Loucy (cell line): ENCODE results near the gene RPTOR.

Experiments
- H2AFZ ChIP-seq: fragments of 200-600 bp; sonication (generic); 2 replicates; pipeline ENCODE4 v1.6.0; 2016; ENCODE audit warnings: antibody characterized with exemption, mild to moderate bottlenecking, low read length, moderate library complexity
- H3F3A ChIP-seq: fragments of 200-600 bp; 2 replicates; pipeline ENCODE4 v1.6.0; 2016; ENCODE audit warnings: antibody characterized with exemption, low read depth, mild to moderate bottlenecking
- H3K27me3 ChIP-seq: fragments of 200-600 bp; sonication (generic); 2 replicates; pipeline ENCODE4 v1.6.1; 2014; ENCODE audit warnings: low read length, mild to moderate bottlenecking; ENCODE audit not compliant: insufficient read depth, poor library complexity, severe bottlenecking
- H3K36me3 ChIP-seq: fragments of 200-600 bp; sonication (generic); 2 replicates; pipeline ENCODE4 v1.6.1; 2016; ENCODE audit warnings: low read length; ENCODE audit not compliant: insufficient read depth
- H3K4me1 ChIP-seq: fragments of 200-600 bp; sonication (generic); 2 replicates; pipeline ENCODE4 v1.5.1; 2014; ENCODE audit warnings: low read length, mild to moderate bottlenecking; ENCODE audit not compliant: insufficient read depth, poor library complexity, severe bottlenecking
- H3K4me2 ChIP-seq: fragments of 200-600 bp; sonication (generic); 2 replicates; pipeline ENCODE4 v1.6.0; 2014; ENCODE audit warnings: antibody characterized with exemption, low read length, low read depth, mild to moderate bottlenecking; ENCODE audit not compliant: poor library complexity, severe bottlenecking
- H3K4me3 ChIP-seq: fragments of 200-600 bp; sonication (generic); 2 replicates; pipeline ENCODE4 v1.5.1; 2014; ENCODE audit warnings: low read length, mild to moderate bottlenecking, mixed read lengths; ENCODE audit not compliant: poor library complexity, severe bottlenecking
- H3K79me2 ChIP-seq: fragments of 200-600 bp; sonication (generic); 2 replicates; pipeline ENCODE4 v1.6.1; 2014; ENCODE audit warnings: low read length; ENCODE audit not compliant: insufficient read depth
- H3K9ac ChIP-seq: fragments of 200-600 bp; sonication (generic); 2 replicates; pipeline ENCODE4 v1.6.0; 2014; ENCODE audit warnings: mild to moderate bottlenecking, low read depth, low read length, moderate library complexity; ENCODE audit not compliant: poor library complexity, severe bottlenecking
- H3K9me2 ChIP-seq: fragments of 200-600 bp; sonication (generic); replicated peaks from 2 replicates; pipeline ENCODE4 v1.6.1; 2016; ENCODE audit warnings: low read depth, low read length, mixed read lengths
- H3K9me3 ChIP-seq: fragments of 200-600 bp; sonication (generic); 2 replicates; pipeline ENCODE4 v1.6.1; 2014; ENCODE audit warnings: mild to moderate bottlenecking, antibody characterized with exemption, low read length, low read depth; ENCODE audit not compliant: insufficient read depth
- H4K20me1 ChIP-seq: fragments of 200-600 bp; sonication (generic); 2 replicates; pipeline ENCODE4 v1.6.0; 2014; ENCODE audit warnings: antibody characterized with exemption, low read length, mild to moderate bottlenecking; ENCODE audit not compliant: insufficient read depth, poor library complexity, severe bottlenecking
- CTCF ChIP-seq: fragments of 200-600 bp; sonication (generic); conservative IDR thresholded peaks from 2 replicates; pipeline ENCODE4 v1.5.1; 2014; ENCODE audit warnings: mild to moderate bottlenecking, antibody characterized with exemption, low read length
- EZH2phosphoT487 ChIP-seq: fragments of 200-600 bp; IDR thresholded peaks from 2 replicates; pipeline ENCODE4 v1.6.1; 2018; ENCODE audit warnings: antibody characterized with exemption, mild to moderate bottlenecking, moderate library complexity, borderline replicate concordance

The RPTOR gene

DNA sequence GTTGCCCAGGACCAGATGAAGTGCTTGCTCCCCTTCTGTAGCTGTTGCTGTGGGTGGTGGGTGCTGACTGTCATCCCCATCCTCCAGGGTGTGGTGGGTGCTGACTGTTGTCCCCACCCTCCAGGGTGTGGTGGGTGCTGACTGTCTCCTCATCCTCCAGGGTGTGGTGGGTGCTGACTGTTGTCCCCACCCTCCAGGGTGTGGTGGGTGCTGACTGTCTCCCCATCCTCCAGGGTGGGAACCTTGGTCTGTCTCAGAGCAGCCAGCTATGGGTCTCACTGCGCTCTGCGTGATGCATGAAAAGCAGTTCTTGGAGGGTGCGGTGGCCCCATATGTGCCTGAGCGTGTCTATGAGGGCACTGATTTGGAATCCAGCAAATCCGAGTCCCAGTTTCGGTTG lies 163.8 kb downstream of the RPTOR start:
- no peak overlapping the region for H2AFZ ChIP-seq
- no peaks in the 10 kb centered on the region for H3K9me3 ChIP-seq
- peaks cover 18% of the 10 kb centered on the region for H3K4me1 ChIP-seq
- H3K9ac ChIP-seq, result no peak overlapping the region
- H3K9me2 ChIP-seq, result no peaks in the 10 kb centered on the region
- H4K20me1 ChIP-seq, result no peaks in the 10 kb centered on the region
- no peaks in the 10 kb centered on the region for H3K27me3 ChIP-seq
- no peak overlapping the region for H3K4me2 ChIP-seq
- peaks cover 18% of the 10 kb centered on the region; the same call in 1 of the 2 replicates for H3K36me3 ChIP-seq
- TF ChIP-seq CTCF (no peak), EZH2phosphoT487 (no peak)
- no peak overlapping the region for H3K4me3 ChIP-seq
- peaks cover 30% of the 10 kb centered on the region for H3K79me2 ChIP-seq
- H3F3A ChIP-seq, result no peaks in the 10 kb centered on the region

- no peak overlapping the region for H3K4me3 ChIP-seq
- TF ChIP-seq CTCF, result no peak
- TF ChIP-seq EZH2phosphoT487, result no peak
These were observed 164.6 kb downstream of the RPTOR start for GRCh38 chr17:80709090-80709695.

GRCh38 chr17:80710714-80711302 lies 166.2 kb downstream of the RPTOR start:
- no peak overlapping the region for H3K4me3 ChIP-seq
- peaks cover 15% of the 10 kb centered on the region; the same call in 1 of the 2 replicates for H3K79me2 ChIP-seq
- H4K20me1 ChIP-seq, result no peaks in the 10 kb centered on the region
- no peaks in the 10 kb centered on the region for H3K9me3 ChIP-seq
- peaks cover 18% of the 10 kb centered on the region; the same call in 1 of the 2 replicates for H3K36me3 ChIP-seq
- H3K4me2 ChIP-seq, result no peak overlapping the region
- no peaks in the 10 kb centered on the region for H3F3A ChIP-seq
- H3K9ac ChIP-seq, result no peak overlapping the region
- no peak for TF ChIP-seq CTCF
- no peak for TF ChIP-seq EZH2phosphoT487
- H3K27me3 ChIP-seq, result no peaks in the 10 kb centered on the region
- no peaks in the 10 kb centered on the region for H3K9me2 ChIP-seq
- H2AFZ ChIP-seq, result no peak overlapping the region
- H3K4me1 ChIP-seq, result no peaks in the 10 kb centered on the region

More at GRCh38 chr17:80709090-80709695, 164.6 kb downstream of the RPTOR start:
- no peaks in the 10 kb centered on the region for H3K27me3 ChIP-seq
- H3K36me3 ChIP-seq, result peaks cover 18% of the 10 kb centered on the region; the same call in 1 of the 2 replicates
- H3K4me1 ChIP-seq, result peaks cover 11% of the 10 kb centered on the region
- no peak overlapping the region for H3K4me2 ChIP-seq
- H3K9me2 ChIP-seq, result no peaks in the 10 kb centered on the region
- no peaks in the 10 kb centered on the region for H4K20me1 ChIP-seq
- H3K79me2 ChIP-seq, result peaks cover 26% of the 10 kb centered on the region
- no peaks in the 10 kb centered on the region for H3F3A ChIP-seq
- no peaks in the 10 kb centered on the region for H3K9me3 ChIP-seq
- H2AFZ ChIP-seq, result no peak overlapping the region
- no peak overlapping the region for H3K9ac ChIP-seq
